NCI-H2171 (cell line): ENCODE results near the gene HSPA12B.

ENCODE experiments used
- DNase-seq: peaks from one replicate; lab custom pipeline; 2025; lab: John Stamatoyannopoulos, UW

The HSPA12B gene

GRCh38 chr20:3705491-3705969 is 27.0 kb upstream of the HSPA12B start:
- no peak for DNase-seq

- no peak for DNase-seq
Observed at GRCh38 chr20:3705970-3706739, 26.3 kb upstream of the HSPA12B start.

GRCh38 chr20:3706774-3707507 is 25.5 kb upstream of the HSPA12B start:
- DNase-seq, result no peak

GRCh38 chr20:3707508-3707899 is 25.0 kb upstream of the HSPA12B start:
- DNase-seq, result no peak

GRCh38 chr20:3710011-3710466 is 22.4 kb upstream of the HSPA12B start:
- DNase-seq, result no peak

GRCh38 chr20:3710703-3711483 is 21.6 kb upstream of the HSPA12B start:
- no peak for DNase-seq

- DNase-seq, result no peak
Observed at GRCh38 chr20:3711484-3711941, 21.0 kb upstream of the HSPA12B start.

- no peak for DNase-seq
Observed at GRCh38 chr20:3712279-3712873, 20.1 kb upstream of the HSPA12B start, which contains the start of gene SIGLEC1. SIGLEC1 (minus strand) TSS chr20:3712600; CDS start chr20:3707128, 5,472 bp downstream.

- no peak for DNase-seq
Observed at GRCh38 chr20:3714092-3714491, 18.4 kb upstream of the HSPA12B start.

- no peak for DNase-seq
Observed at GRCh38 chr20:3716195-3716834, 16.2 kb upstream of the HSPA12B start.

GRCh38 chr20:3719046-3719445 is 13.4 kb upstream of the HSPA12B start:
- DNase-seq, result no peak

- no peak for DNase-seq
Observed at GRCh38 chr20:3720068-3720467, 12.4 kb upstream of the HSPA12B start.

- no peak for DNase-seq
Observed at GRCh38 chr20:3720626-3721025, 11.9 kb upstream of the HSPA12B start.

GRCh38 chr20:3721912-3722311 is 10.6 kb upstream of the HSPA12B start:
- no peak for DNase-seq

- no peak for DNase-seq
Observed at GRCh38 chr20:3723284-3723683, 9.2 kb upstream of the HSPA12B start.

GRCh38 chr20:3724356-3724755 is 8.1 kb upstream of the HSPA12B start:
- no peak for DNase-seq

- DNase-seq, result no peak
Observed at GRCh38 chr20:3727401-3728021, 5.0 kb upstream of the HSPA12B start.

GRCh38 chr20:3728354-3728753 is 4.1 kb upstream of the HSPA12B start:
- no peak for DNase-seq

- no peak for DNase-seq
Observed at GRCh38 chr20:3728876-3729275, 3.6 kb upstream of the HSPA12B start.

GRCh38 chr20:3729378-3729777 is 3.1 kb upstream of the HSPA12B start:
- no peak for DNase-seq
